Measurements from ENCODE around the gene GARRE1.
"Not testable (repeated sequence)": the region's sequence is repeated elsewhere in the genome, so short reads cannot be mapped to it uniquely, and the experiment has no call there.

The GARRE1 gene

GRCh38 chr19:34230820-34231219, 23.5 kb upstream of the GARRE1 start:
- in situ Hi-C loops (cut with MboI; ENCODE audit: low sequenced_read_pairs): no loop called here

GRCh38 chr19:34231439-34231838, 22.9 kb upstream of the GARRE1 start:
- in situ Hi-C loops (cut with MboI; ENCODE audit: low sequenced_read_pairs): no loop called here

GRCh38 chr19:34232566-34233481, 21.5 kb upstream of the GARRE1 start:
- in situ Hi-C loops (cut with MboI; ENCODE audit: low sequenced_read_pairs): no loop called here

- in situ Hi-C loops (cut with MboI; ENCODE audit: low sequenced_read_pairs): no loop called here
These were observed 18.9 kb upstream of the GARRE1 start for GRCh38 chr19:34235425-34235940.

GRCh38 chr19:34236035-34236987, 18.0 kb upstream of the GARRE1 start:
- in situ Hi-C loops (cut with MboI; ENCODE audit: low sequenced_read_pairs): no loop called here

GRCh38 chr19:34237283-34237682, 17.1 kb upstream of the GARRE1 start:
- in situ Hi-C loops (cut with MboI; ENCODE audit: low sequenced_read_pairs): no loop called here

- in situ Hi-C loops (cut with MboI; ENCODE audit: low sequenced_read_pairs): no loop called here
These were observed 16.4 kb upstream of the GARRE1 start for GRCh38 chr19:34237939-34238338.

- in situ Hi-C loops (cut with MboI; ENCODE audit: low sequenced_read_pairs): no loop called here
These were observed 12.6 kb upstream of the GARRE1 start for GRCh38 chr19:34241513-34242337.

GRCh38 chr19:34243138-34243875, 11.0 kb upstream of the GARRE1 start:
- in situ Hi-C loops (cut with MboI; ENCODE audit: low sequenced_read_pairs): not testable (repeated sequence)

- in situ Hi-C loops (cut with MboI; ENCODE audit: low sequenced_read_pairs): no loop called here
These were observed 10.3 kb upstream of the GARRE1 start for GRCh38 chr19:34243876-34244578.

GRCh38 chr19:34244611-34245299, 9.6 kb upstream of the GARRE1 start:
- in situ Hi-C loops (cut with MboI; ENCODE audit: low sequenced_read_pairs): no loop called here

- in situ Hi-C loops (cut with MboI; ENCODE audit: low sequenced_read_pairs): no loop called here
These were observed 8.0 kb upstream of the GARRE1 start for GRCh38 chr19:34246340-34246739.

GRCh38 chr19:34248941-34249340, 5.4 kb upstream of the GARRE1 start:
- in situ Hi-C loops (cut with MboI; ENCODE audit: low sequenced_read_pairs): no loop called here

- in situ Hi-C loops (cut with MboI; ENCODE audit: low sequenced_read_pairs): not testable (repeated sequence)
These were observed 1.2 kb upstream of the GARRE1 start for GRCh38 chr19:34253167-34253566.

GRCh38 chr19:34253681-34254045, 691 bp upstream of the GARRE1 start:
- in situ Hi-C loops (cut with MboI; ENCODE audit: low sequenced_read_pairs): not testable (repeated sequence)

- in situ Hi-C loops (cut with MboI; ENCODE audit: low sequenced_read_pairs): no loop called here
These were observed 511 bp downstream of the GARRE1 start for GRCh38 chr19:34254698-34255432.

GRCh38 chr19:34255546-34255945, 1.2 kb downstream of the GARRE1 start:
- in situ Hi-C loops (cut with MboI; ENCODE audit: low sequenced_read_pairs): no loop called here

Measured in HL-60/S4 treated with phorbol 12-myristate 13-acetate at 8.2 ng/mL for 4 days and 3 days (cell line).